HFFc6 (cell line): Measurements from ENCODE around the gene TRNP1. TPM values are rescaled to one million over a fixed set of nuclear protein-coding genes. Genes with fewer than 3 reads are reported as not detected.

Source experiments
- DNase-seq: peaks from one replicate; pipeline ENCODE4 v3.0.0-alpha.2; 2018
- H3K27ac Mint-ChIP-seq: 2 replicates; pipeline ENCODE4 v1.8.0; 2020; ENCODE audit warnings: mild to moderate bottlenecking, mixed read lengths
- H3K27me3 Mint-ChIP-seq: 2 replicates; pipeline ENCODE4 v1.8.0; 2021; ENCODE audit warnings: mild to moderate bottlenecking, moderate library complexity, mixed read lengths; ENCODE audit not compliant: insufficient read depth
- H3K36me3 Mint-ChIP-seq: 2 replicates; pipeline ENCODE4 v1.8.0; 2021; ENCODE audit warnings: low read depth, mixed read lengths
- H3K4me1 Mint-ChIP-seq: 2 replicates; pipeline ENCODE4 v1.8.0; 2020; ENCODE audit warnings: low read depth, mixed read lengths
- H3K4me3 Mint-ChIP-seq: 2 replicates; pipeline ENCODE4 v1.8.0; 2020; ENCODE audit warnings: mild to moderate bottlenecking, moderate library complexity, mixed read lengths
- H3K9me3 Mint-ChIP-seq: 2 replicates; pipeline ENCODE4 v1.8.0; 2020; ENCODE audit warnings: mild to moderate bottlenecking, mixed read lengths
- CTCF ChIP-seq: fragments of 200-600 bp; sonication (generic); IDR thresholded peaks from 2 replicates; pipeline ENCODE4 v1.5.0; 2021; ENCODE audit warnings: antibody characterized with exemption, mild to moderate bottlenecking
- total RNA-seq, 6 experiments: library from RNA; stranded (reverse); fragmentation: NEBNext Ultra II Directional; extraction: Animal tissue kit (Norgen Biotek cat#: 25700); gene quantifications; 2 replicates in 1 of 6; 3 replicates in 5 of 6; pipeline ENCODE4 v1.2.3, GENCODE V29; 2021

TRNP1 gene
- total RNA-seq, 6 experiments from 2014 or later: 203 to 241 (median 217) TPM

GRCh38 chr1:27006683-27007082 is 13.2 kb downstream of the TRNP1 start:
- TF ChIP-seq CTCF: no peak
- Mint-ChIP-seq H3K36me3 (no peaks in the 10 kb centered on the region), H3K9me3 (no peaks in the 10 kb centered on the region), H3K27ac (peak overlapping the region; percentile 38), H3K27me3 (peaks cover 35% of the 10 kb centered on the region), H3K4me3 (no peak overlapping the region), H3K4me1 (peaks cover 59% of the 10 kb centered on the region)
- no peak for DNase-seq

GRCh38 chr1:27007909-27008582 is 14.6 kb downstream of the TRNP1 start:
- no peaks in the 10 kb centered on the region for H3K36me3 Mint-ChIP-seq
- TF ChIP-seq CTCF: no peak
- peak; percentile 50 for DNase-seq
- no peaks in the 10 kb centered on the region for H3K9me3 Mint-ChIP-seq
- peak overlapping the region; percentile 78 for H3K27ac Mint-ChIP-seq
- H3K27me3 Mint-ChIP-seq: peaks cover 34% of the 10 kb centered on the region
- H3K4me3 Mint-ChIP-seq: no peak overlapping the region; the same call in 1 of the 2 replicates
- peaks cover 60% of the 10 kb centered on the region for H3K4me1 Mint-ChIP-seq

GRCh38 chr1:27009601-27010197 is 16.2 kb downstream of the TRNP1 start:
- H3K27ac Mint-ChIP-seq: peak overlapping the region; percentile 26; the same call in 1 of the 2 replicates
- no peak for TF ChIP-seq CTCF
- peak overlapping the region; percentile 56; the same call in 1 of the 2 replicates for H3K4me3 Mint-ChIP-seq
- no peak for DNase-seq
- H3K36me3 Mint-ChIP-seq: no peaks in the 10 kb centered on the region
- peaks cover 49% of the 10 kb centered on the region for H3K4me1 Mint-ChIP-seq
- H3K9me3 Mint-ChIP-seq: no peaks in the 10 kb centered on the region
- H3K27me3 Mint-ChIP-seq: peaks cover 30% of the 10 kb centered on the region

- H3K36me3 Mint-ChIP-seq: no peaks in the 10 kb centered on the region
- peaks cover 45% of the 10 kb centered on the region for H3K4me1 Mint-ChIP-seq
- H3K27me3 Mint-ChIP-seq: peaks cover 27% of the 10 kb centered on the region
- TF ChIP-seq CTCF: no peak
- no peaks in the 10 kb centered on the region for H3K9me3 Mint-ChIP-seq
- H3K27ac Mint-ChIP-seq: peak overlapping the region; percentile 59
- H3K4me3 Mint-ChIP-seq: peak overlapping the region; percentile 56
- DNase-seq: no peak
These were observed 16.9 kb downstream of the TRNP1 start for GRCh38 chr1:27010226-27010994.

GRCh38 chr1:27011058-27011764 is 17.7 kb downstream of the TRNP1 start:
- DNase-seq: peak; percentile 78
- no peak for TF ChIP-seq CTCF
- Mint-ChIP-seq H3K27ac (peak overlapping the region; percentile 59), H3K4me3 (peak overlapping the region; percentile 56), H3K9me3 (no peaks in the 10 kb centered on the region), H3K36me3 (no peaks in the 10 kb centered on the region), H3K4me1 (peaks cover 45% of the 10 kb centered on the region), H3K27me3 (peaks cover 21% of the 10 kb centered on the region)
